Thoracic aorta (tissue), 2 donors: ENCODE measurements around the gene MVB12B. TPM values are rescaled to one million over a fixed set of nuclear protein-coding genes. Genes with fewer than 3 reads are reported as not detected.

ENCODE experiments used
- ATAC-seq: fragments of 150-250 bp; one replicate; pipeline ENCODE4 v1.8.0; 2017; ENCODE audit warnings: low read depth; ENCODE audit not compliant: insufficient number of reproducible peaks, low FRiP score
- DNase-seq: peaks from one replicate; pipeline ENCODE4 v3.0.0-alpha.2; 2020; ENCODE audit warnings: low spot score
- H3K27ac ChIP-seq, 2 donors: fragments of 200-600 bp; sonication (generic); 1 replicate in 1 of 2; 2 replicates in 1 of 2; pipeline ENCODE4 v1.5.1; 2016; ENCODE audit warnings: mild to moderate bottlenecking in 2 of 2, moderate library complexity in 2 of 2
- H3K27me3 ChIP-seq: fragments of 200-600 bp; sonication (generic); replicated peaks from 2 replicates; pipeline ENCODE4 v1.6.0; 2016; ENCODE audit warnings: mild to moderate bottlenecking; ENCODE audit not compliant: insufficient read depth
- H3K36me3 ChIP-seq: fragments of 200-600 bp; sonication (generic); one replicate; pipeline ENCODE4 v1.5.1; 2016
- H3K4me1 ChIP-seq, 2 donors: fragments of 200-600 bp; sonication (generic); 1 replicate in 1 of 2; 2 replicates in 1 of 2; pipeline versions ENCODE4 v1.5.1 to v1.6.0; 2016; ENCODE audit warnings: low read depth in 2 of 2, mild to moderate bottlenecking in 1 of 2; ENCODE audit not compliant: control insufficient read depth in 1 of 2
- H3K4me3 ChIP-seq: fragments of 200-600 bp; sonication (generic); 2 replicates; pipeline ENCODE4 v1.5.1; 2016; ENCODE audit warnings: mild to moderate bottlenecking
- H3K9me3 ChIP-seq: fragments of 200-600 bp; sonication (generic); 2 replicates; pipeline ENCODE4 v1.5.1; 2016
- CTCF ChIP-seq: fragments of 200-600 bp; sonication (generic); IDR thresholded peaks from one replicate; pipeline ENCODE4 v1.5.1; 2019; ENCODE audit warnings: antibody characterized with exemption
- total RNA-seq, 2 donors: library from RNA; depleted of rRNA; stranded (reverse); fragments of >200 nt; gene quantifications; one replicate each; pipeline versions ENCODE4 v1.1.0 to v1.2.3, GENCODE V29; 2016

MVB12B gene
- total RNA-seq, 2 donors from 2014 or later: 18.4 to 21.7 TPM

- Histone ChIP-seq H3K27ac (no peak overlapping the region), H3K4me1 (no peaks in the 10 kb centered on the region), H3K9me3 (no peaks in the 10 kb centered on the region), H3K27me3 (no peaks in the 10 kb centered on the region), H3K36me3 (no peaks in the 10 kb centered on the region), H3K4me3 (no peak overlapping the region)
- no peak for DNase-seq
- no peak for TF ChIP-seq CTCF
- no peak for ATAC-seq
Measured at GRCh38 chr9:126488881-126489404, 162.3 kb downstream of the MVB12B start.

- Histone ChIP-seq H3K27ac (no peak overlapping the region), H3K36me3 (no peaks in the 10 kb centered on the region), H3K4me1 (no peaks in the 10 kb centered on the region), H3K27me3 (no peaks in the 10 kb centered on the region), H3K4me3 (no peak overlapping the region), H3K9me3 (no peaks in the 10 kb centered on the region)
- DNase-seq (no peak), ATAC-seq (no peak)
- TF ChIP-seq CTCF: no peak
Measured at GRCh38 chr9:126489581-126490213, 163.1 kb downstream of the MVB12B start.

GRCh38 chr9:126490214-126490631, 163.6 kb downstream of the MVB12B start:
- no peaks in the 10 kb centered on the region for H3K36me3 ChIP-seq
- TF ChIP-seq CTCF: no peak
- no peak for ATAC-seq
- no peaks in the 10 kb centered on the region for H3K9me3 ChIP-seq
- DNase-seq: no peak
- no peak overlapping the region for H3K27ac ChIP-seq
- H3K27me3 ChIP-seq: no peaks in the 10 kb centered on the region
- no peaks in the 10 kb centered on the region for H3K4me1 ChIP-seq
- H3K4me3 ChIP-seq: no peak overlapping the region

GRCh38 chr9:126490871-126491567, 164.4 kb downstream of the MVB12B start:
- ATAC-seq (no peak), DNase-seq (no peak)
- Histone ChIP-seq H3K27ac (no peak overlapping the region), H3K4me1 (no peaks in the 10 kb centered on the region), H3K27me3 (no peaks in the 10 kb centered on the region), H3K9me3 (no peaks in the 10 kb centered on the region), H3K4me3 (no peak overlapping the region), H3K36me3 (no peaks in the 10 kb centered on the region)
- peak; percentile 93 for TF ChIP-seq CTCF

- Histone ChIP-seq H3K27me3 (no peaks in the 10 kb centered on the region), H3K9me3 (no peaks in the 10 kb centered on the region), H3K27ac (no peak overlapping the region), H3K4me3 (no peak overlapping the region), H3K36me3 (no peaks in the 10 kb centered on the region), H3K4me1 (no peaks in the 10 kb centered on the region)
- no peak for ATAC-seq
- no peak for DNase-seq
- no peak for TF ChIP-seq CTCF
Measured at GRCh38 chr9:126491568-126491879, 164.9 kb downstream of the MVB12B start.
